ENCODE measurements around the gene RPS16.

- no peak for TF ChIP-seq POLR2A (IDR thresholded peaks at IDR 0.05)
- no peak for TF ChIP-seq CTCF (IDR thresholded peaks at IDR 0.05)
Measured at GRCh38 chr19:39481676-39482075, 45.9 kb upstream of the RPS16 start.
